Activated CD8-positive, alpha-beta T cell treated with anti-CD3 and anti-CD28 coated beads for 36 hours (primary cell): ENCODE measurements around the gene IL6ST. TPM values are rescaled to one million over a fixed set of nuclear protein-coding genes. Genes with fewer than 3 reads are reported as not detected.
"Not testable (repeated sequence)": the region's sequence is repeated elsewhere in the genome, so short reads cannot be mapped to it uniquely, and the experiment has no call there.

ENCODE experiments used
- ATAC-seq: fragments of 200-7000 bp; cut with Tn5 transposase; one replicate; pipeline ENCODE4 v1.10.0; 2021; ENCODE audit warnings: mild to moderate bottlenecking, moderate library complexity
- CTCF ChIA-PET: fragments of 350-600 bp; sonication (Branson Sonifier 250); formaldehyde crosslinking; loops from one replicate; lab custom pipeline; 2021; ENCODE audit warnings: antibody characterized with exemption; lab: Charles Lee
- POLR2A ChIA-PET: fragments of 350-600 bp; sonication (Branson Sonifier 250); formaldehyde crosslinking; loops from one replicate; lab custom pipeline; 2021; ENCODE audit warnings: antibody characterized with exemption; lab: Charles Lee
- DNase-seq: peaks from one replicate; pipeline ENCODE4 v3.0.0-alpha.2; 2020
- H3K27ac Mint-ChIP-seq: one replicate; pipeline ENCODE4 v1.8.0; 2021; ENCODE audit warnings: mild to moderate bottlenecking, mixed read lengths
- H3K27me3 Mint-ChIP-seq: one replicate; pipeline ENCODE4 v1.8.0; 2021; ENCODE audit warnings: mixed read lengths
- H3K36me3 Mint-ChIP-seq: one replicate; pipeline ENCODE4 v1.8.0; 2021; ENCODE audit warnings: low read depth, mixed read lengths
- H3K4me1 Mint-ChIP-seq: one replicate; pipeline ENCODE4 v1.8.0; 2021; ENCODE audit warnings: low read depth, mixed read lengths
- H3K4me3 Mint-ChIP-seq: one replicate; pipeline ENCODE4 v1.8.0; 2021; ENCODE audit warnings: mild to moderate bottlenecking, moderate library complexity, mixed read lengths
- H3K9me3 Mint-ChIP-seq: one replicate; pipeline ENCODE4 v1.8.0; 2021; ENCODE audit warnings: mixed read lengths
- intact Hi-C: fragments of 100-400 bp; cut with micrococcal nuclease; formaldehyde crosslinking; loops from one replicate; pipeline ENCODE4 v1.10.0; 2022
- total RNA-seq, 2 experiments: library from RNA; stranded (reverse); gene quantifications; one replicate each; pipeline ENCODE4 v1.2.3, GENCODE V29; 2021
- TF ChIP-seq, protein P1 (sequence below): fragments of 200-600 bp; IDR thresholded peaks from one replicate; pipeline ENCODE4 v1.8.0; 2022; ENCODE audit warnings: antibody characterized with exemption, mild to moderate bottlenecking

Gene IL6ST
- total RNA-seq, 2 experiments from 2014 or later, result 31.4 to 35.3 TPM

DNA sequence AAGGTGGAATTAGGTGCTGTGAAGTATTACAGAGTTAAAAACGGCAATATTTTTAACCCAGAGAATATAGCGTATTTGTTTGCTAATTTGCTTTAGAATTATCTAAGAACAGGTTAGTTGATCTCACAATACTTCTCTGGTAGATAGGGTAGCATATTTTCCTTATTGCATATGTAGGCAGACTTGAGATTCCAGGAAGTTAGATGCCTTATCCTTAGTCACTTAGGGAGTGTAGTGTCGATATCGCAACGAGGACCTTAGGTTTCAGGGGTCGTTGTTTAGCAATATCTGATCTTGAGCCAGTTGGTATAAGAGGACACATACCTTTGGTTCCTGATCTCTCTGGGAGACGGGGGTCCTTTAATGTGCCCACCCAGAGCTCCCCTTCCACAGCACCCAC, 28.5 kb upstream of the IL6ST start:
- ChIA-PET CTCF (interaction anchor here (0.7 to 1.3 kb wide), 3 partner anchors 61 to 245 kb away, joined by 3 to 4 read pairs (median 3); no protein-coding TSS in a partner anchor), POLR2A (no interaction called here)
- intact Hi-C loops, result no loop called here
- H3K27ac Mint-ChIP-seq, result no peak overlapping the region
- no peaks in the 10 kb centered on the region for H3K36me3 Mint-ChIP-seq
- H3K4me3 Mint-ChIP-seq, result no peak overlapping the region
- peaks cover 19% of the 10 kb centered on the region for H3K4me1 Mint-ChIP-seq
- DNase-seq (no peak), ATAC-seq (no peak)
- no peaks in the 10 kb centered on the region for H3K27me3 Mint-ChIP-seq
- H3K9me3 Mint-ChIP-seq, result no peaks in the 10 kb centered on the region
- TF ChIP-seq, protein P1, sequence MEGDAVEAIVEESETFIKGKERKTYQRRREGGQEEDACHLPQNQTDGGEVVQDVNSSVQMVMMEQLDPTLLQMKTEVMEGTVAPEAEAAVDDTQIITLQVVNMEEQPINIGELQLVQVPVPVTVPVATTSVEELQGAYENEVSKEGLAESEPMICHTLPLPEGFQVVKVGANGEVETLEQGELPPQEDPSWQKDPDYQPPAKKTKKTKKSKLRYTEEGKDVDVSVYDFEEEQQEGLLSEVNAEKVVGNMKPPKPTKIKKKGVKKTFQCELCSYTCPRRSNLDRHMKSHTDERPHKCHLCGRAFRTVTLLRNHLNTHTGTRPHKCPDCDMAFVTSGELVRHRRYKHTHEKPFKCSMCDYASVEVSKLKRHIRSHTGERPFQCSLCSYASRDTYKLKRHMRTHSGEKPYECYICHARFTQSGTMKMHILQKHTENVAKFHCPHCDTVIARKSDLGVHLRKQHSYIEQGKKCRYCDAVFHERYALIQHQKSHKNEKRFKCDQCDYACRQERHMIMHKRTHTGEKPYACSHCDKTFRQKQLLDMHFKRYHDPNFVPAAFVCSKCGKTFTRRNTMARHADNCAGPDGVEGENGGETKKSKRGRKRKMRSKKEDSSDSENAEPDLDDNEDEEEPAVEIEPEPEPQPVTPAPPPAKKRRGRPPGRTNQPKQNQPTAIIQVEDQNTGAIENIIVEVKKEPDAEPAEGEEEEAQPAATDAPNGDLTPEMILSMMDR, result no peak

DNA sequence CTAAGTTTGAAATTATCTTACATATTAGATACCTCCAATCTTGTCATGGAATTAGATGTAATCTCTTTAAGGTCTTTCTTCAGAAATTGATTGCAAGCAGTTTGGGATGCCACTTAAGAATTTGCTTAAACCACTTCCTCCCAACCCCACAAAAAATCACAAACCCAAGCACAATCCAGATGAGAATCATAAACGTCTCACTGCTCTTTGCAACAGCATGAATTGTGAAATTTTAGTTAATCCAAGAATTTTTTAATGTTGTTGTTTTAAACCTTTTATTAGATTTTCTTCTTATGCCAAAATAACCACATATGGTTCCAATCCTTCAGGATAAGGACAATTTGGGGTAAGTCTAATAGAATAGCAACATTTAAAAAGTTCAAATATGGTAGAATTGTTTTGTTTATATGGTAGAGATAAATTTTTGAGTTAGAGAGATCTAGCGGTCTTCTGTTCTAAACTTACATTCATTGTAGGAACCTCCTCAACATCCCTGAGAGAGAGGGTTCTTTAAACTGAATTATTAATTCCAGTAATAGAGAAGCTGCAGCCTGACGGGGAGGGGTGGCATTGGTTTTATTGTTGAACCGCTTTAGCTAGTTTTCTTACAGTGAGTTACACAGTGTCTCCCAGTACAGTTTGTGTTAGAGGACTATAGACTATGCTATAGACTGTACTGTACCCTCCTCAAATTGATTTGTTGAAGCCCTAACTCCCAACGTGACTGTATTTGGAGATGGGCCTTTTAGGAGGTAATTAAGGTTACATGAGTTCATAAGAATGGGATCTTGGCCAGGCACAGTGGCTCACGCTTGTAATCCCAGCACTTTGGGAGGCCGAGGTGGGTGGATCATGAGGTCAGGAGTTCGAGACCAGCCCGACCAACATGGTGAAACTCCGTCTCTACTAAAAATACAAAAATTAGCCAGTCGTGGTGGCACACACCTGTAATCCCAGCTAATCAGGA, 24.8 kb upstream of the IL6ST start:
- POLR2A ChIA-PET, result no interaction called here
- peaks cover 16% of the 10 kb centered on the region for H3K4me1 Mint-ChIP-seq
- peaks cover 5% of the 10 kb centered on the region for H3K36me3 Mint-ChIP-seq
- intact Hi-C loops, result no loop called here
- TF ChIP-seq, protein P1, result no peak
- CTCF ChIA-PET, result no interaction called here
- no peak overlapping the region for H3K4me3 Mint-ChIP-seq
- peaks cover 4% of the 10 kb centered on the region for H3K9me3 Mint-ChIP-seq
- no peak for DNase-seq
- H3K27ac Mint-ChIP-seq, result no peak overlapping the region
- no peak for ATAC-seq
- no peaks in the 10 kb centered on the region for H3K27me3 Mint-ChIP-seq

GRCh38 chr5:56018832-56019231, 24.1 kb upstream of the IL6ST start:
- Mint-ChIP-seq H3K36me3 (peaks cover 5% of the 10 kb centered on the region), H3K4me1 (peaks cover 15% of the 10 kb centered on the region), H3K9me3 (peaks cover 4% of the 10 kb centered on the region), H3K4me3 (no peak overlapping the region), H3K27me3 (no peaks in the 10 kb centered on the region), H3K27ac (no peak overlapping the region)
- ATAC-seq (no peak), DNase-seq (no peak)
- CTCF ChIA-PET, result no interaction called here
- TF ChIP-seq, protein P1, result no peak
- intact Hi-C loops, result no loop called here
- POLR2A ChIA-PET, result no interaction called here

DNA sequence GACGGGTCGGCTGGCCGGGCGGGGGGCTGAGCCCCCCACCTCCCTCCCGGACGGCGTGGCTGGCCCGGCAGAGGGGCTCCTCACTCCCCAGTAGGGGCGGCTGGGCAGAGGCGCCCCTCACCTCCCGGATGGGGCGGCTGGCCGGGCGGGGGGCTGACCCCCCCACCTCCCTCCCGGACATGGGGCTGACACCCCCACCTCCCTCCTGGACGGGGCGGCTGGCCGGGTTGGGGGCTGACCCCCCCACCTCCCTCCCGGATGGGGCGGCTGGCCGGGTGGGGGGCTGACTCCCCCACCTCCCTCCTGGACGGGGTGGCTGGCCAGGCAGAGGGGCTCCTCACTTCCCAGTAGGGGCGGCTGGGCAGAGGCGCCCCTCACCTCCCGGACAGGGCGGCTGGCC, 19.9 kb upstream of the IL6ST start:
- H3K4me3 Mint-ChIP-seq, CTCF ChIA-PET, H3K36me3 Mint-ChIP-seq, H3K27ac Mint-ChIP-seq, POLR2A ChIA-PET, H3K9me3 Mint-ChIP-seq, DNase-seq, H3K27me3 Mint-ChIP-seq, ATAC-seq: not testable (repeated sequence)
- peaks cover 35% of the 10 kb centered on the region for H3K4me1 Mint-ChIP-seq
- intact Hi-C loops, result loop anchor here (5.0 kb wide), 1 partner anchor 43 kb away; no protein-coding TSS in a partner anchor

- H3K36me3 Mint-ChIP-seq, H3K27me3 Mint-ChIP-seq, CTCF ChIA-PET, H3K9me3 Mint-ChIP-seq, H3K4me3 Mint-ChIP-seq, ATAC-seq, H3K27ac Mint-ChIP-seq, DNase-seq, POLR2A ChIA-PET: not testable (repeated sequence)
- intact Hi-C loops, result loop anchor here (5.0 kb wide), 1 partner anchor 43 kb away; no protein-coding TSS in a partner anchor
- H3K4me1 Mint-ChIP-seq, result peaks cover 27% of the 10 kb centered on the region
Observed at GRCh38 chr5:56013939-56014338, 19.2 kb upstream of the IL6ST start.
